ENCODE measurements around the gene GTF3A.
"Not testable (repeated sequence)": the region's sequence is repeated elsewhere in the genome, so short reads cannot be mapped to it uniquely, and the experiment has no call there.

Gene GTF3A

DNA sequence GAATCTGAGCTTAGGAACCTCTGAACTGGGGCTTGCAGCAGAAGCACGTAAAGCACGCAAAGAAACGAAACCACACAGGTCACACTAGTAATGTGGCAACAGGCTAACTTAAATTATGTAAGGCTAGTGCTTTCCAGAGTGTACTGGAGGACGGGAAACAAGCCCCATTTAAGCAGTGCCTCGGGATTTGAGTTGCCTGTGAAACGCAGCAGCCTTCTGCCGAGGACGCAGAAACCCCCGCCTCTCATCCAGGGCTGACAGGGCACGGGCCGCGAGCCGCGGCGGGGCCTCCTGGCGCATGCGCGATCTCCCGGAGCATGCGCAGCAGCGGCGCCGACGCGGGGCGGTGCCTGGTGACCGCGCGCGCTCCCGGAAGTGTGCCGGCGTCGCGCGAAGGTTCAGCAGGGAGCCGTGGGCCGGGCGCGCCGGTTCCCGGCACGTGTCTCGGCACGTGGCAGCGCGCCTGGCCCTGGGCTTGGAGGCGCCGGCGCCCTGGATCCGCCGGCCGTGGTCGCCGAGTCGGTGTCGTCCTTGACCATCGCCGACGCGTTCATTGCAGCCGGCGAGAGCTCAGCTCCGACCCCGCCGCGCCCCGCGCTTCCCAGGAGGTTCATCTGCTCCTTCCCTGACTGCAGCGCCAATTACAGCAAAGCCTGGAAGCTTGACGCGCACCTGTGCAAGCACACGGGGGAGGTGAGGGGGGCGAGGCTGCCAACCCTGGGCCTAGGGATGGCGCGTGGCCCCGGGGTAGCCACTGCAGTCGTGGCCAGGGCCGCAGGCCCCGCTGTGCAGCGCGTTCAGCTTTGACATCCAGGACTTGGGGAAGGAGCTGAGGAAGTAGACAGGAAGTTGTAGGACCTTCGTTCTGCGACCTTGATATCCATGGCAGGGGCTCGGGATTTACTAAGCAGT lies at the start of gene GTF3A:
Gene GTF3A, plus strand, starts transcription at position 374 of the 912 bp plus-strand sequence.
- peak; percentile 82 to 93 (median 86) for DNase-seq

DNA sequence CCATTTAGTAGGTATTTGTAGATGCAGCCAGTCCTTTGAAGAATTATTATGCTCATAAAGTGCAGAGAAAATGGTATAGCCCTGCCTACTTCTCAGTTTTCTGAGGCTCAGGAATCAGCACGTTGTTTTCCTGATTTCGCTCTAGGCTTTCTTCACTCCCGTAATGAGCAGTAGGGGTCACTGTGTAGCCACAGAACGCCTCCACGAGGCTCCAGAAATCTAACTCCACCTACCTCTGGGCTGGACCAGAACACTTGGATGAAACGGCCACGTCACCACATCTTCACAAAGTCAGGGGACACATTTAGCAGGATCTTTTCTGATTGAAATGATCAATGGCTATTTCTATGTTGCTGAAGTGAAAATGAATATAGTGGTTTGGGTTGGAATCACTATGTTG lies 49.8 kb upstream of the GTF3A start:
- DNase-seq: peak in 5 of 6 experiments; percentile 8 to 53 (median 27)

DNA sequence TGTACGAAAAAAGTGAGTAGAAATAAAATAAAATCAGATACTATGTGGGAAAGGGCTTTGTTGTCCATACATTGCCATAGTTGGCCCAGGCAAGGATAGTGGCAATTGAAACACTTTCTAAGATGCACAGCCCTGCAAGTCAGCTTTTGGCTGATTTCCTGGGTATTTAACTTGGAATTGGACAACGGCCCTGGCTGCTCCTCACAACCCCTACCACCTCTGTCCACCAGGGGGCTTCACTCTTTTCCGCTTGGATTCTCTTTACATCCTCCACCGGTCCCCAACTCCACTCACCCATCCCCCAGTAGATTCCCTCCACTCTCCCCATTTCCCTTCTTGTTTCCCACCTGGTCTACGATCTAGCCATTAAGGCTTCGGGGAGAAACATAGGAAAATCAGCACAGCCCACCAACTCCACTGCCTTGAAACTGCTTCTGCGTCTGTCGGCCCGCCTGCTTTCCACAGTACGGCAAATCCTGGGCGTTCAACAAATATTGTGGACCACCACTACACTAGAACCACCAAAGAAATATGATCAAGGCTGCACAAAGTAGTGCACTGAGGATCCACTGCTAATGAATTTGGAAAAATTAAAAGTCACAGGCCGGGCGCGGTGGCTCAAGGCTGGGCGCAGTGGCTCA lies 48.6 kb upstream of the GTF3A start:
- DNase-seq: peak in 5 of 6 experiments; percentile 11 to 46 (median 24)

DNA sequence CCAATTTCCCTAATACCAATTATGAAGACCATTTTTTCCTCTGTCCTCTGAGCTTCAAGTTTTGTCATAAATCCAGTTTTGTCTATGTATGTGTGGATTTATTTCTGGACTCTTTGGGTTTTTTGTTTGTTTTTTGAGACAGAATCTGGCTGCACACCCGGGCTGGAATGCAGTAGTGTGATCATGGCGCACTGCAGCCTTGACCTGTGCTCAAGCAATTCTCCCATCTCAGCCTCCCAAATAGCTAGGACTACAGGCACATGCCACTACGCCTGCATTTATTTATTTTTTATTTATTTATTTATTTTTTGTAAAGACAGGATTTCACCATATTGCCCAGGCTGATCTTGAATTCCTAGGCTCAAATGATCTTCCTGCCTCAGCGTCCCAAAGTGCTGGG lies 45.3 kb upstream of the GTF3A start:
- DNase-seq: no peak

DNA sequence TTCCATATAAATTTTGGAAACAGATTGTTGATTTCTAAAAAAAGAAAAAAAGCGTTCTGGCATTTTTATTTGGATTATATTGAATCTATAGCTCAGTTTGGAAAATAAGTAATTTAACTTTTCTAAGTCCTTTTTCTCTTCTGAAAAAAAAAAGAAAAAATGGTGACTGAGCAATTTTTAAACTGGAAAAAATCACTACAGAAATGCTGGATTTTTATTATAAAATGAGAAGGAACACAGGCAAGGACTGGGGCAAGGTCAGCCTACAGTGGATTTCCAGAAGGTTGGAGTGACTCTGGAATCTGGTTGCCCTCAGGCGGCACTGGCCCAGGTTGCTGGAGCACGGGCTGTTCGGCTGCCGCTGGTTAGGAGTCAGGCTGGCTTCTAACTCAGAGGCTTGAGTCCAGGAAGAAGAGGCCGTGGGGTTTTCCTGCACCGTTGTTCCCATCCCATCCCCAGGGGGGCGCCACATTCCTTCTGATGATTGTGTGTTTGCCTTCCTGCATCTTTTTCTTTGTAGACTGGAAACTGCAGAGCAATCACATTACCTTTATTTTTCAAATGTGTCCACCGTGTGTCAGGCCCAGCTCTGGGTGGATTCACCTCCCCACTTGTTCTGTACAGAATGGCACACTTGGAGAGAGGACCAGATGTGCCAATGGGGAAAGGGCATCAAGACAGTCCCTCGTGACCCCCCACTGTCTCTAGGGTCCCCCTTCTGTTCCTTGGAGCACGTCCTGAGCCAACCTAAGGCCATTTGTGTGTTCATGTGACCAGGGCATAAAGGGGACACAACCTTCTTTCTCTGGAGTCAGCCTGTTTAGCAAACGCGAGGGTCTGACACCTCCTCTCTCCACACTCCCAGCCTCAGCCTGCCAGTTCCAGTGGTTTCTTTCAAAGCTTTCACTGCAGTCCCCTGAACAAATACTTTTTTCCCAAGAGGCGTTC lies 44.5 kb upstream of the GTF3A start:
- DNase-seq: peak in 5 of 6 experiments; percentile 18 to 39 (median 28)

- no peak for DNase-seq
Observed at GRCh38 chr13:27381601-27382000, 42.8 kb upstream of the GTF3A start.

DNA sequence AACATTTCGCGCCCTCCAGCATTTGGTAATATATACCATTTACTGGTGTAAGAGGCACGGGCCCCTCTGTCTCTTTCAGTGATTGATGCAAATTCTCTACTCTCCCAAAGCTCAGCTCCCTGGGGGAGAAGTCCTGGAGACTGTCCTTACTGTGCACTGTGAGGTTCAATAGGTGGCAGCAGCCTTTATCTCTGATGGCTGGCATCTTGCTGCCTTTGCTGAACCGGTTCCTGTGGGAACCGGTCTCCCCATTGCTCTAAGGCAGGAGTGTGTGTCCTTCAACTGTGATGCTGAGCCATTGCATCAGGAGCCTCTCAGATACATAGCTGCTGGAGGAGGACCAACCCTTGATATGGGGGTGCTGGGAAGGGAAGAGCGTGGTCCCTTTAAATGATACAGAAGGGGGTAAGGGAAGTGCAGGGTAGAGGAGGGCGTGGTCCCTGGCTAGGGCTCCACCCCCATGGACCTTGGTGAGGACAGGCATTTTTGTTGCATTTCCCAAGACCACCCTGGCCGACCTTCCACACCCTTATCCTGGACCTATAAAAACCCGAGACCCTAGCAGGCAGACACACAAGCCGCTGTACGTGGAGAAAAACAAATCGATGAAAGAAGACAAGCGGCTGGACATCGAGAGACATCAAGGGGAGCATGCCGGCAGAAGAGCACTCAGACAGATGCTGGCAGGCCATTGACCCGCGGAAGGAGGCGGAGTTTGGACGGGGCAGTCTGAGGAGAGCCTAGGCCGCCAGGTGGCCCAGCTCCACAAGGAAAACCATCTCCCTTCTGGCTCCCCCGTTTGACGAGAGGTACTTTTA lies 41.1 kb upstream of the GTF3A start:
- no peak for DNase-seq

- DNase-seq: no peak
Observed at GRCh38 chr13:27384285-27384684, 40.1 kb upstream of the GTF3A start.

DNA sequence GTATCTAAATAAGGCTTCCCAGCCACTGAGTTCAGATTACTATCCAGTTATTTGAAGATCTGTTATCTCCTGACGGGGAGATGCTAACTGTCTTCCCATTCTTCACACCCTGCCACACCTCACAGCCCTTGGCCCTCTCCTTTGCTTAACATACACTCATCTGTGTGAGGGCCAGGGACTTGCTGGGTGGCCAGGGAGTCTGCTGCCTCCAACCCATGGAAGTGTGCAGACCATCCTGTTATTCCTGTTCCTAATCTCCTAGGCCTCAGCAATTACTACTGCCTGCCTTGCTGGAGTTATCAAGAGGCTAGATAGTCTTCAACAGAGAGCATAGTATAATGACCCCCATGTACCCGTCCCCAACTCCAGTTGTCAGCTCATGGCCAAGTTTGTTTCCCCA lies 36.2 kb upstream of the GTF3A start:
- DNase-seq: no peak

DNA sequence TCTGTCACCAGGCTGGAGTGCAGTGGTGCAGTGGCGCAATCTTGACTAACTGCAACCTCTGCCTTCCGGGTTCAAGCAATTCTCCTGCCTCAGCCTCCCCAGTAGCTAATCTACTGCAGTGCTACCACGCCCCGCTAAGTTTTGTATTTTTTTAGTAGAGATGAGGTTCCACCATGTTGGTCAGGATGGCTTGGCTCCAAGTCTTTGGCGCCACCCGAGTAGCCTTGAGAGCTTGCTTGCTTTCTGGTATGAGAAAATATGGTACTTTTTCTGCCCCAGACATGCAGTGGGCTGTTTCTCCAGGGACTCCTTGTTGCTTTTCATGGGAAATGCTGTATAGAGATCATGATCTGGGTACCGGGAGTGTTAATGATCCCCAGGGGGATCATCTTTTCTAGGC lies 34.5 kb upstream of the GTF3A start:
- no peak for DNase-seq

- no peak for DNase-seq
Observed at GRCh38 chr13:27391471-27391870, 32.9 kb upstream of the GTF3A start.

GRCh38 chr13:27393101-27393500 lies 31.3 kb upstream of the GTF3A start:
- no peak for DNase-seq

GRCh38 chr13:27395007-27395510 lies 29.4 kb upstream of the GTF3A start:
- DNase-seq: no peak

DNA sequence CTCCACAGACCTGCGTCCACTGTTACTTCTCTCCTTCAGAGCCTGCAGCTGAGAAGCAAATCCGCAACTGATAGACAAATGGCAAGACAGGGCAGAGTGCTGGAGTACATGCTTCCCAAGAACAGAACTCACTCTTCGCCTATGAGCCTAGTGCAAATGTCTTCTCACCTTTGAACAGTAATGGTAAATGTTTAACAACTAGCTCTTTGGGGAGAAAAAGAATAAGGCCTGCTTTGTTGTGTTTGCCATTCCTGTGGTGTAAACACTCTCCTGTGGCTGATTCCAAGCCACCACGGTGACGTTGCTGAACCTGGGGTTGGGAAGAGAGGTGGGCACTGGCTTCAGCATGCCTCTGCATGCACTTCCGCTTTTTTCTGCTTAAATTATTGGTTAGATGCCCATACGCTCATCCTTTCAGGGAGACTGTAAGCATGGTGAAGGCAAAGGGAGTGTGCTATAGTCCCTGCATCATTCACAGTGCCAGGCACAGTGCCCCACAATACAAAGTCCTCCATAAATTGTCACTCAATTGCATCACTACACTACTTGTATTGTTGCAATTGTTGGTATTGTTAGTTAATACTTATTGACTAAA lies 28.1 kb upstream of the GTF3A start:
- no peak for DNase-seq

DNA sequence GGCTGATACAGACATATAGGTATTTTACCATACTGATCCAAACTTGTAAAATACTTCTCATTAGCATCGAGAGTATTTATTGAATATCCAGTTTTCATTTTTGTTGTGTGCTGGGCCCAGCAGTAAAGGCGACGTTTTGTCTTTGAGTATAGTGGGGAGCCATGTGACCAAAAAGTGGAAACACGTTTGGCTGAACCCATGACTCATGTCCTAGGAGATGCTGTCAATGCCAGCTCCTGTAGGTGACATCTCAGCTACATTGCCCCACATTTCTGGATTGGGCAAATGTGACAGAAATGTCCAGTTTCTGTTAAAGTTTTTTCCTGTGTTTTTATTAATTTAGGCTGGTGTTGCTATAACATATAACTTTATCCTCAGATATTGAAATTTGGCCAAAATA lies 26.1 kb upstream of the GTF3A start:
- DNase-seq: no peak

GRCh38 chr13:27400405-27400804 lies 24.0 kb upstream of the GTF3A start:
- not testable (repeated sequence) for DNase-seq

DNA sequence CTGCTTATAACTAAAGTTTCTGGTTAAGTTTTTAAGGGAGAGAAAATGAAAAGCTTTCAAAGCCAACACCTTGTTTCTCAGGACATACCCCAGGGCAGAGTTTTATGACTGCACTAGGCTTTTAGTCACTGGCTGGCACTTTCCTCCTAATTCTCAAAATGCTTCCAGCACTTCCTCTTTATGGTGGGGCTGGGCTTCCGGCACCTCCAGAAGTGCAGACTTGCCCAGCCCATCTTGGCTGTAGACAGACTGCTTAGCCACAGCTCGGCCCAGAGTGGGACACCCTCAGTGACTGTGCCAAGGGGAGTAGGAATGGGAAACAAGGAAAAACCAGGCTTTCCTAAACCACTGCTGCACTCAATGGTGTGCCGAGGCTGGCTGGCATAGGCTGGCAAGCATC lies 23.2 kb upstream of the GTF3A start:
- DNase-seq: no peak

- DNase-seq: no peak
Observed at GRCh38 chr13:27403203-27403678, 21.2 kb upstream of the GTF3A start.

GRCh38 chr13:27403727-27404385 lies 20.6 kb upstream of the GTF3A start:
- no peak for DNase-seq

- DNase-seq: no peak
Observed at GRCh38 chr13:27404680-27405079, 19.7 kb upstream of the GTF3A start.

Data from stimulated activated naive CD4-positive, alpha-beta T cell (primary cell).